ENCODE results near the gene LRMDA. TPM values are rescaled to one million over a fixed set of nuclear protein-coding genes. Genes with fewer than 3 reads are reported as not detected.

LRMDA gene
- total and polyA plus RNA-seq, 2 of the 13 experiments (the other 11 are each of a cell fraction or from before 2014, with no cell fraction given): 13.4 to 22.0 TPM

DNA sequence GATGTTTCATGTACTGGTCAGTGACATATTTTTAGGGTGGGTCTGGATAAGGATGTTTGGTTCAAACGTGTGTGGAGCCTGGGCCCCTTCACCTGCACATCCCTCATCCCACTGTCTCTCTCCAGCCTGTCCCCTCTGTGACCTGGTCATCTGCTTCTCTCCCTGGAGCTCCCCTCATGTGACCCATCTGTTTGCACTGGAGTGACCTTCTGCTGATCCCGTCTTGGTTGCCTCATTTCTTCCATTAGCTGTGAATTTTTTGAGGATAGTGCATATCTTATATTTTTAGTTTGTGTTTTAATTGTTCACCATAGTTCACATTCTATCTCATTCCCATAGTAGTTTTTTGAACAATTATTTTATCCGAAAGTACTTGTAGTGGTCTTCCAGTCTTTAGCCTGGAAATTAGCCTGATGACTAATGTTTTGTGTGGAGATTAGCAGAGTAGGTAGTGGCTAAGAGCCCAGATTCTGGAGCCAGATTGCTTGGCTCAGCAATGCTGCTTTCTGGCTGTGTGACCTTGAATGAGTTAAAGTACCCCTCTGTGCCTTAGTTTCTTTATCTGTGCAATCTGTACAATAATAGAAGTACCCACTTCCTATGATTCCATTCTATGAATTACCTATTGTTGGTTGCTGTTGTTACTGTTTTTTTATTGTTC, 224.5 kb downstream of the LRMDA start (continued):
- TF ChIP-seq, protein P1, sequence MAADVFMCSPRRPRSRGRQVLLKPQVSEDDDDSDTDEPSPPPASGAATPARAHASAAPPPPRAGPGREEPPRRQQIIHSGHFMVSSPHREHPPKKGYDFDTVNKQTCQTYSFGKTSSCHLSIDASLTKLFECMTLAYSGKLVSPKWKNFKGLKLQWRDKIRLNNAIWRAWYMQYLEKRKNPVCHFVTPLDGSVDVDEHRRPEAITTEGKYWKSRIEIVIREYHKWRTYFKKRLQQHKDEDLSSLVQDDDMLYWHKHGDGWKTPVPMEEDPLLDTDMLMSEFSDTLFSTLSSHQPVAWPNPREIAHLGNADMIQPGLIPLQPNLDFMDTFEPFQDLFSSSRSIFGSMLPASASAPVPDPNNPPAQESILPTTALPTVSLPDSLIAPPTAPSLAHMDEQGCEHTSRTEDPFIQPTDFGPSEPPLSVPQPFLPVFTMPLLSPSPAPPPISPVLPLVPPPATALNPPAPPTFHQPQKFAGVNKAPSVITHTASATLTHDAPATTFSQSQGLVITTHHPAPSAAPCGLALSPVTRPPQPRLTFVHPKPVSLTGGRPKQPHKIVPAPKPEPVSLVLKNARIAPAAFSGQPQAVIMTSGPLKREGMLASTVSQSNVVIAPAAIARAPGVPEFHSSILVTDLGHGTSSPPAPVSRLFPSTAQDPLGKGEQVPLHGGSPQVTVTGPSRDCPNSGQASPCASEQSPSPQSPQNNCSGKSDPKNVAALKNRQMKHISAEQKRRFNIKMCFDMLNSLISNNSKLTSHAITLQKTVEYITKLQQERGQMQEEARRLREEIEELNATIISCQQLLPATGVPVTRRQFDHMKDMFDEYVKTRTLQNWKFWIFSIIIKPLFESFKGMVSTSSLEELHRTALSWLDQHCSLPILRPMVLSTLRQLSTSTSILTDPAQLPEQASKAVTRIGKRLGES (CRISPR knock-in tag; IDR thresholded peaks at IDR 0.05; ENCODE audit: borderline replicate concordance): no peak
- TF ChIP-seq MEIS2 (CRISPR knock-in tag; IDR thresholded peaks at IDR 0.05): no peak
- TF ChIP-seq XRCC5 (optimal IDR thresholded peaks at IDR 0.05; ENCODE audit: low read length): no peak
- no peak for TF ChIP-seq MED8 (CRISPR knock-in tag; IDR thresholded peaks at IDR 0.05; ENCODE audit: insufficient replicate concordance)
- 0 out of 2 replicates have a peak, but pooled peaks have one; percentile 35 for TF ChIP-seq ERF (CRISPR knock-in tag; IDR thresholded peaks at IDR 0.05)
- TF ChIP-seq CBFB (CRISPR knock-in tag; IDR thresholded peaks at IDR 0.05): no peak
- TF ChIP-seq, protein P2, sequence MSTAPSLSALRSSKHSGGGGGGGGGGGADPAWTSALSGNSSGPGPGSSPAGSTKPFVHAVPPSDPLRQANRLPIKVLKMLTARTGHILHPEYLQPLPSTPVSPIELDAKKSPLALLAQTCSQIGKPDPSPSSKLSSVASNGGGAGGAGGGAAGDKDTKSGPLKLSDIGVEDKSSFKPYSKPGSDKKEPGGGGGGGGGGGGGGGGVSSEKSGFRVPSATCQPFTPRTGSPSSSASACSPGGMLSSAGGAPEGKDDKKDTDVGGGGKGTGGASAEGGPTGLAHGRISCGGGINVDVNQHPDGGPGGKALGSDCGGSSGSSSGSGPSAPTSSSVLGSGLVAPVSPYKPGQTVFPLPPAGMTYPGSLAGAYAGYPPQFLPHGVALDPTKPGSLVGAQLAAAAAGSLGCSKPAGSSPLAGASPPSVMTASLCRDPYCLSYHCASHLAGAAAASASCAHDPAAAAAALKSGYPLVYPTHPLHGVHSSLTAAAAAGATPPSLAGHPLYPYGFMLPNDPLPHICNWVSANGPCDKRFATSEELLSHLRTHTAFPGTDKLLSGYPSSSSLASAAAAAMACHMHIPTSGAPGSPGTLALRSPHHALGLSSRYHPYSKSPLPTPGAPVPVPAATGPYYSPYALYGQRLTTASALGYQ (CRISPR knock-in tag; IDR thresholded peaks at IDR 0.05): no peak
- TF ChIP-seq, protein P3, sequence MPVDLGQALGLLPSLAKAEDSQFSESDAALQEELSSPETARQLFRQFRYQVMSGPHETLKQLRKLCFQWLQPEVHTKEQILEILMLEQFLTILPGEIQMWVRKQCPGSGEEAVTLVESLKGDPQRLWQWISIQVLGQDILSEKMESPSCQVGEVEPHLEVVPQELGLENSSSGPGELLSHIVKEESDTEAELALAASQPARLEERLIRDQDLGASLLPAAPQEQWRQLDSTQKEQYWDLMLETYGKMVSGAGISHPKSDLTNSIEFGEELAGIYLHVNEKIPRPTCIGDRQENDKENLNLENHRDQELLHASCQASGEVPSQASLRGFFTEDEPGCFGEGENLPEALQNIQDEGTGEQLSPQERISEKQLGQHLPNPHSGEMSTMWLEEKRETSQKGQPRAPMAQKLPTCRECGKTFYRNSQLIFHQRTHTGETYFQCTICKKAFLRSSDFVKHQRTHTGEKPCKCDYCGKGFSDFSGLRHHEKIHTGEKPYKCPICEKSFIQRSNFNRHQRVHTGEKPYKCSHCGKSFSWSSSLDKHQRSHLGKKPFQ (CRISPR knock-in tag; IDR thresholded peaks at IDR 0.05; ENCODE audit: insufficient replicate concordance): no peak
- TF ChIP-seq, protein P4, sequence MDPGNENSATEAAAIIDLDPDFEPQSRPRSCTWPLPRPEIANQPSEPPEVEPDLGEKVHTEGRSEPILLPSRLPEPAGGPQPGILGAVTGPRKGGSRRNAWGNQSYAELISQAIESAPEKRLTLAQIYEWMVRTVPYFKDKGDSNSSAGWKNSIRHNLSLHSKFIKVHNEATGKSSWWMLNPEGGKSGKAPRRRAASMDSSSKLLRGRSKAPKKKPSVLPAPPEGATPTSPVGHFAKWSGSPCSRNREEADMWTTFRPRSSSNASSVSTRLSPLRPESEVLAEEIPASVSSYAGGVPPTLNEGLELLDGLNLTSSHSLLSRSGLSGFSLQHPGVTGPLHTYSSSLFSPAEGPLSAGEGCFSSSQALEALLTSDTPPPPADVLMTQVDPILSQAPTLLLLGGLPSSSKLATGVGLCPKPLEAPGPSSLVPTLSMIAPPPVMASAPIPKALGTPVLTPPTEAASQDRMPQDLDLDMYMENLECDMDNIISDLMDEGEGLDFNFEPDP (CRISPR knock-in tag; conservative IDR thresholded peaks at IDR 0.05): no peak
- 0 out of 2 replicates have a peak, but pooled peaks have one; percentile 12 for TF ChIP-seq CREM (IDR thresholded peaks at IDR 0.05)
- no peak for TF ChIP-seq CREM (CRISPR knock-in tag; IDR thresholded peaks at IDR 0.05)
- no peak for TF ChIP-seq ZNF451 (CRISPR knock-in tag; IDR thresholded peaks at IDR 0.05)
- peak; percentile 82; the same call in 1 of the 2 replicates for TF ChIP-seq ZNF331 (CRISPR knock-in tag; IDR thresholded peaks at IDR 0.05)
- TF ChIP-seq BHLHE40 (IDR thresholded peaks at IDR 0.05; ENCODE audit: low read length): peak; percentile 32; the same call in 1 of the 2 replicates
- TF ChIP-seq RXRB (CRISPR knock-in tag; IDR thresholded peaks at IDR 0.05; ENCODE audit: borderline replicate concordance): peak; percentile 87
- TF ChIP-seq, protein P5, sequence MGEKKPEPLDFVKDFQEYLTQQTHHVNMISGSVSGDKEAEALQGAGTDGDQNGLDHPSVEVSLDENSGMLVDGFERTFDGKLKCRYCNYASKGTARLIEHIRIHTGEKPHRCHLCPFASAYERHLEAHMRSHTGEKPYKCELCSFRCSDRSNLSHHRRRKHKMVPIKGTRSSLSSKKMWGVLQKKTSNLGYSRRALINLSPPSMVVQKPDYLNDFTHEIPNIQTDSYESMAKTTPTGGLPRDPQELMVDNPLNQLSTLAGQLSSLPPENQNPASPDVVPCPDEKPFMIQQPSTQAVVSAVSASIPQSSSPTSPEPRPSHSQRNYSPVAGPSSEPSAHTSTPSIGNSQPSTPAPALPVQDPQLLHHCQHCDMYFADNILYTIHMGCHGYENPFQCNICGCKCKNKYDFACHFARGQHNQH (CRISPR knock-in tag; IDR thresholded peaks at IDR 0.05): no peak
- no peak for TF ChIP-seq TAF15 (IDR thresholded peaks at IDR 0.05; ENCODE audit: low read depth, low read length, poor library complexity, severe bottlenecking)

Data from HepG2 (cell line).